Colonic mucosa (tissue), 4 donors: Measurements from ENCODE around the gene KIF6. TPM values are rescaled to one million over a fixed set of nuclear protein-coding genes. Genes with fewer than 3 reads are reported as not detected.

Experiments
- DNase-seq: peaks from one replicate; pipeline ENCODE4 v3.0.0-alpha.2; 2020
- H3K27ac ChIP-seq: fragments of 200-600 bp; one replicate; pipeline ENCODE4 v1.8.0; 2021
- H3K27me3 ChIP-seq: fragments of 200-600 bp; one replicate; pipeline ENCODE4 v1.8.0; 2021
- H3K36me3 ChIP-seq: fragments of 200-600 bp; one replicate; pipeline ENCODE4 v1.8.0; 2021
- H3K4me1 ChIP-seq: fragments of 200-600 bp; one replicate; pipeline ENCODE4 v1.8.0; 2021; ENCODE audit warnings: mild to moderate bottlenecking
- H3K4me3 ChIP-seq: fragments of 200-600 bp; one replicate; pipeline ENCODE4 v1.8.0; 2021
- H3K9ac ChIP-seq, 2 donors: one replicate each; pipeline ENCODE4 v1.7.0; 2013; ENCODE audit warnings: control low read depth in 2 of 2, low read depth in 2 of 2, low read length in 2 of 2
- H3K9me3 ChIP-seq: fragments of 200-600 bp; one replicate; pipeline ENCODE4 v1.8.0; 2021
- CTCF ChIP-seq: fragments of 200-600 bp; IDR thresholded peaks from one replicate; pipeline ENCODE4 v1.8.0; 2022; ENCODE audit warnings: antibody characterized with exemption, mild to moderate bottlenecking
- intact Hi-C: fragments of 100-400 bp; cut with DNase I; formaldehyde crosslinking; loops from one replicate; pipeline ENCODE4 v1.14.1; 2022
- total RNA-seq, 2 donors: library from RNA; stranded (reverse); fragmentation: NEBNext Ultra II Directional in 1 of 2; extraction: Animal tissue kit (Norgen Biotek cat#: 25700) in 1 of 2; gene quantifications; one replicate each; pipeline ENCODE4 v1.2.1, GENCODE V29; 2021
- donor health status: healthy.
- donor health status: DM: no; HTN: no; CAD: no.
- donor health status: DM: no; HTN: no; CAD: no.

The KIF6 gene
- total RNA-seq, 2 donors from 2014 or later: 0.08 to 0.17 TPM

GRCh38 chr6:39617026-39617425, 108.2 kb downstream of the KIF6 start:
- Histone ChIP-seq H3K4me3 (no peak overlapping the region), H3K9ac (no peak overlapping the region), H3K27ac (no peak overlapping the region), H3K27me3 (no peaks in the 10 kb centered on the region), H3K4me1 (no peaks in the 10 kb centered on the region), H3K9me3 (no peaks in the 10 kb centered on the region), H3K36me3 (no peaks in the 10 kb centered on the region)
- DNase-seq: no peak
- intact Hi-C loops: no loop called here
- TF ChIP-seq CTCF: no peak

GRCh38 chr6:39615622-39616021, 109.6 kb downstream of the KIF6 start:
- intact Hi-C loops: no loop called here

GRCh38 chr6:39614393-39614950, 110.7 kb downstream of the KIF6 start:
- no peak overlapping the region for H3K27ac ChIP-seq
- H3K9ac ChIP-seq: no peak overlapping the region
- no peaks in the 10 kb centered on the region for H3K9me3 ChIP-seq
- no peaks in the 10 kb centered on the region for H3K27me3 ChIP-seq
- no peaks in the 10 kb centered on the region for H3K36me3 ChIP-seq
- no peak overlapping the region for H3K4me3 ChIP-seq
- DNase-seq: no peak
- TF ChIP-seq CTCF: no peak
- no peaks in the 10 kb centered on the region for H3K4me1 ChIP-seq
- intact Hi-C loops: no loop called here

More at GRCh38 chr6:39615622-39616021, 109.6 kb downstream of the KIF6 start:
- Histone ChIP-seq H3K36me3 (no peaks in the 10 kb centered on the region), H3K9me3 (no peaks in the 10 kb centered on the region), H3K9ac (no peak overlapping the region), H3K27me3 (no peaks in the 10 kb centered on the region), H3K4me3 (no peak overlapping the region), H3K4me1 (no peaks in the 10 kb centered on the region), H3K27ac (no peak overlapping the region)
- TF ChIP-seq CTCF: no peak
- no peak for DNase-seq

- intact Hi-C loops: no loop called here
Observed at GRCh38 chr6:39610221-39610620, 115.0 kb downstream of the KIF6 start.

GRCh38 chr6:39608652-39609345, 116.4 kb downstream of the KIF6 start:
- no peak for TF ChIP-seq CTCF
- DNase-seq: no peak
- intact Hi-C loops: no loop called here
- Histone ChIP-seq H3K27me3 (no peaks in the 10 kb centered on the region), H3K27ac (no peak overlapping the region), H3K36me3 (no peaks in the 10 kb centered on the region), H3K4me3 (no peak overlapping the region), H3K9ac (no peak overlapping the region), H3K9me3 (no peaks in the 10 kb centered on the region), H3K4me1 (no peaks in the 10 kb centered on the region)

More at GRCh38 chr6:39610221-39610620, 115.0 kb downstream of the KIF6 start:
- no peak overlapping the region for H3K9ac ChIP-seq
- no peak overlapping the region for H3K4me3 ChIP-seq
- TF ChIP-seq CTCF: no peak
- H3K27me3 ChIP-seq: no peaks in the 10 kb centered on the region
- no peaks in the 10 kb centered on the region for H3K4me1 ChIP-seq
- DNase-seq: no peak
- H3K9me3 ChIP-seq: no peaks in the 10 kb centered on the region
- no peak overlapping the region for H3K27ac ChIP-seq
- H3K36me3 ChIP-seq: no peaks in the 10 kb centered on the region
